Measurements from ENCODE around the gene CCDC171.
A peak's percentile ranks its signal among the peaks of the same experiment; 100 is the strongest.
"Not testable (repeated sequence)": the region's sequence is repeated elsewhere in the genome, so short reads cannot be mapped to it uniquely, and the experiment has no call there.

Gene CCDC171

GRCh38 chr9:15553528-15553898, 670 bp downstream of the CCDC171 start:
- H3K27ac ChIP-seq (ENCODE audit: low read depth, low read length) = no peak overlapping the region
- H3K9me3 ChIP-seq (ENCODE audit: control insufficient read depth in 1 of 2, low read length in 2 of 2) = no peaks in the 10 kb centered on the region
- H3K9ac ChIP-seq (ENCODE audit: low read depth in 1 of 2, low read length in 2 of 2) = peak overlapping the region; percentile 73

DNA sequence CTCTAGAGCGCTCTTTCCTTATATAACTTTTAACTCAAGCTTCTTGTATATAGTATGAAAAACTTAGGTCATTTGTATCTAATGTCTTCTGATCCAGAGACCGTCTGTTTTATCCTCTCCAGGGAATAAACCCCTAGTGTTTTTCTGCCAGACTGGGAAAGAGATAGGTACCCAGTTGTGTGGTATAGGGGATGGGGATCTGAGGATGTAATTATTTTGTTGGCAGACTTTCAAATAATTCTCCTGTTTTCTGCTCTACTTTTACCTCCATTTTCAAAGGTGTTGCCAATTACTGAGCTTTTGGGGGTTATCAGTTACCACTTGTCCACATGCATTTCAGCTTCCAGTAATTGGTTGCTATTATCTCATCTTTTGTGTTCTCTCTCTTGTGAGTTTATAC, 17.9 kb downstream of the CCDC171 start:
- no peak overlapping the region for H3K4me3 ChIP-seq (ENCODE audit: low read depth in 1 of 2, low read length in 2 of 2)
- H3K9me3 ChIP-seq (ENCODE audit: control insufficient read depth in 1 of 2, low read length in 2 of 2) = no peaks in the 10 kb centered on the region
- H3K27me3 ChIP-seq (ENCODE audit: control insufficient read depth in 1 of 2, insufficient read depth in 2 of 2, low read length in 2 of 2) = no peaks in the 10 kb centered on the region
- no peak overlapping the region for H3K9ac ChIP-seq (ENCODE audit: low read depth in 1 of 2, low read length in 2 of 2)
- no peak overlapping the region for H3K27ac ChIP-seq (ENCODE audit: low read depth, low read length)
- H3K36me3 ChIP-seq (ENCODE audit: control insufficient read depth in 1 of 2, insufficient read depth in 2 of 2, low read length in 2 of 2) = no peaks in the 10 kb centered on the region
- no peaks in the 10 kb centered on the region for H3K4me1 ChIP-seq (ENCODE audit: control insufficient read depth in 1 of 2, insufficient read depth in 2 of 2, low read length in 2 of 2)

More at GRCh38 chr9:15553528-15553898, 670 bp downstream of the CCDC171 start:
- Histone ChIP-seq H3K36me3 (ENCODE audit: control insufficient read depth in 1 of 2, insufficient read depth in 2 of 2, low read length in 2 of 2) (no peaks in the 10 kb centered on the region), H3K27me3 (ENCODE audit: control insufficient read depth in 1 of 2, insufficient read depth in 2 of 2, low read length in 2 of 2) (no peaks in the 10 kb centered on the region), H3K4me3 (ENCODE audit: low read depth in 1 of 2, low read length in 2 of 2) (peak overlapping the region; percentile 88 to 100), H3K4me1 (ENCODE audit: control insufficient read depth in 1 of 2, insufficient read depth in 2 of 2, low read length in 2 of 2) (peaks cover 4 to 16% of the 10 kb centered on the region in 2 donors)

DNA sequence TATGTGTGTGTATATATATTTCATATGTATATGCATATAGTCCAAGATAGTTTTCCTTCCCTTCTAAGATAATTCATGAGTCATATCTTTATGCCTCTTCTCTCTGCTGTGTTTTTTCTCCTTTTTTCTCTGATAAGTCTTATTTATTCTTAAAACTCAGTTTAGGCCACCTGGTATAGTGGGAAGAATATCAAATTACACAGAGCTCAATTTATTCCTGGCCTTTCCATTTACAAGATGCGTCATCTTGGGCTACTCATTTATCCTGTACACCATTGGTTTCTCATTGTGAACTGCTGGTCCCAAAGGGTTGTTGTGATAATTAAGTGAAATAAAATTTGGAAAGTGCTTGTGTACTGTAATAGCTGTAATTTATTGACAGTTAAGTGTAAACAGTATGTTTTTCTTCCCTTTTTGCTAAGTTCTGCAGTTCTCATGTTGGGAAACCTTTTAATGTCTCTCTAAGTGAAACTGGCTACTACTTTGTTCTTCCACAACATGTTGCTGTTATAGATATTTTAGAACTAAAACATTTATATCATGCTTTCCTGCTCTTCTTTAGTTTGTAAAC, 19.4 kb downstream of the CCDC171 start:
- Histone ChIP-seq H3K27ac (ENCODE audit: low read depth, low read length) (no peak overlapping the region), H3K4me1 (ENCODE audit: control insufficient read depth in 1 of 2, insufficient read depth in 2 of 2, low read length in 2 of 2) (no peaks in the 10 kb centered on the region), H3K4me3 (ENCODE audit: low read depth in 1 of 2, low read length in 2 of 2) (no peak overlapping the region), H3K36me3 (ENCODE audit: control insufficient read depth in 1 of 2, insufficient read depth in 2 of 2, low read length in 2 of 2) (no peaks in the 10 kb centered on the region), H3K27me3 (ENCODE audit: control insufficient read depth in 1 of 2, insufficient read depth in 2 of 2, low read length in 2 of 2) (no peaks in the 10 kb centered on the region), H3K9ac (ENCODE audit: low read depth in 1 of 2, low read length in 2 of 2) (no peak overlapping the region), H3K9me3 (ENCODE audit: control insufficient read depth in 1 of 2, low read length in 2 of 2) (no peaks in the 10 kb centered on the region)

DNA sequence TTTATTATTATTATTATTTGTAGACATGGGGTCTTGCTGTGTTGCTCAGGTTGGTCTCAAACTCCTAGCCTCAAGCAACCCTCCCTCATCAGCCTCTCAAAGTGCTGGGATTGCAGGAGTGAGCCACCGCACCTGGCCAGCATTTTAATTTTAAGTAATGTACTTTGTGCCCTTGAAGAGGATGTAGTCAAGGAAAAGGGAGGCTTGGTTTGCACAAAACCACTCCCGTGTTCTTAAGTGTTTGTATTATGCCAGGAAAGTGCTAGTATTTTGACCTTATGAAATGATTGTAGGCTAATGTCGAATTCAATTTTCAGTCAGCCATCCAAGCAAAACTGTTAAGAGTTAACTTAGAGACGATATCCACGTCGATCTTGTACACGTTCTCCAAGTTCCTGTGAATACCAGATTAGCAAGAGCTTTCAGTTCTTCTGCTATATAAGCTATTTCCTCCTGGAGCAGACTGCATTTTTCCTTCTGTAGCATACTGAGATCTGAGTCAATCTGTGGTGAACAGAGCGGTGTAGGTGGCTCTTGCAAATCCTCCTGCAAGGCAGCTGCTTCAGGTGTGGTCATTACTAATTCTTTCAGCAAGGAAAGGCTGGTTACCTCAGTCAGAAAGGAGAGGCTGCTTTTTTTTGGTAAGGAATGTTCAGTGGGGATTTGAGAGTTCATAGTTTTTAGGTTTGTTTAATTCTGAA, 23.7 kb downstream of the CCDC171 start:
- Histone ChIP-seq H3K27ac (ENCODE audit: low read depth, low read length) (no peak overlapping the region), H3K4me1 (ENCODE audit: control insufficient read depth in 1 of 2, insufficient read depth in 2 of 2, low read length in 2 of 2) (no peaks in the 10 kb centered on the region), H3K9ac (ENCODE audit: low read depth in 1 of 2, low read length in 2 of 2) (no peak overlapping the region), H3K9me3 (ENCODE audit: control insufficient read depth in 1 of 2, low read length in 2 of 2) (no peaks in the 10 kb centered on the region), H3K4me3 (ENCODE audit: low read depth in 1 of 2, low read length in 2 of 2) (no peak overlapping the region), H3K27me3 (ENCODE audit: control insufficient read depth in 1 of 2, insufficient read depth in 2 of 2, low read length in 2 of 2) (no peaks in the 10 kb centered on the region), H3K36me3 (ENCODE audit: control insufficient read depth in 1 of 2, insufficient read depth in 2 of 2, low read length in 2 of 2) (no peaks in the 10 kb centered on the region)

DNA sequence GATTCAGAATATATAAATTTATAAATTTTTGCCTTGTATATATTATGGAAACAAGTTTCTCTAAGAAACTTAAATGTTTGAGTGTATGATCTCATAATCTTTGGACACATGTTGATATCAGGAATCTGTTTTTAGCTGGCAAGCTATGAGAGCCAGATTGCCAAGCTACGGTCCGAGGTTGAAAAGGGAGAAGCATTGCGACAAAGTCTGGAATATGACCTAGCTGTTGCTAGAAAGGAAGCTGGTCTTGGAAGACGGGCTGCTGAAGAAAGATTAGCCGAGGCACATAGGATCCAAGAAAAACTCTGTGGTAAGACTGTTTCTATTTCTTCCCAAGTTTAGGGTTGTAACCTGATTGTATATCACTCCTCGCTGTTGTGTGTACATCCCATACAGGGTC, 25.9 kb downstream of the CCDC171 start:
- H3K4me3 ChIP-seq (ENCODE audit: low read depth in 1 of 2, low read length in 2 of 2) = no peak overlapping the region
- H3K9me3 ChIP-seq (ENCODE audit: control insufficient read depth in 1 of 2, low read length in 2 of 2) = no peaks in the 10 kb centered on the region
- H3K36me3 ChIP-seq (ENCODE audit: control insufficient read depth in 1 of 2, insufficient read depth in 2 of 2, low read length in 2 of 2) = no peaks in the 10 kb centered on the region
- H3K27me3 ChIP-seq (ENCODE audit: control insufficient read depth in 1 of 2, insufficient read depth in 2 of 2, low read length in 2 of 2) = no peaks in the 10 kb centered on the region
- H3K27ac ChIP-seq (ENCODE audit: low read depth, low read length) = no peak overlapping the region
- no peaks in the 10 kb centered on the region for H3K4me1 ChIP-seq (ENCODE audit: control insufficient read depth in 1 of 2, insufficient read depth in 2 of 2, low read length in 2 of 2)
- H3K9ac ChIP-seq (ENCODE audit: low read depth in 1 of 2, low read length in 2 of 2) = no peak overlapping the region

- no peaks in the 10 kb centered on the region for H3K9me3 ChIP-seq (ENCODE audit: control insufficient read depth in 1 of 2, low read length in 2 of 2)
- no peak overlapping the region for H3K27ac ChIP-seq (ENCODE audit: low read depth, low read length)
- H3K4me3 ChIP-seq (ENCODE audit: low read depth in 1 of 2, low read length in 2 of 2) = no peak overlapping the region
- no peaks in the 10 kb centered on the region for H3K4me1 ChIP-seq (ENCODE audit: control insufficient read depth in 1 of 2, insufficient read depth in 2 of 2, low read length in 2 of 2)
- no peak overlapping the region for H3K9ac ChIP-seq (ENCODE audit: low read depth in 1 of 2, low read length in 2 of 2)
- H3K27me3 ChIP-seq (ENCODE audit: control insufficient read depth in 1 of 2, insufficient read depth in 2 of 2, low read length in 2 of 2) = no peaks in the 10 kb centered on the region
- H3K36me3 ChIP-seq (ENCODE audit: control insufficient read depth in 1 of 2, insufficient read depth in 2 of 2, low read length in 2 of 2) = no peaks in the 10 kb centered on the region
Observed at GRCh38 chr9:15584379-15584778, 31.5 kb downstream of the CCDC171 start.

GRCh38 chr9:15592317-15592716, 39.5 kb downstream of the CCDC171 start:
- Histone ChIP-seq H3K4me3 (ENCODE audit: low read depth in 1 of 2, low read length in 2 of 2) (no peak overlapping the region), H3K36me3 (ENCODE audit: control insufficient read depth in 1 of 2, insufficient read depth in 2 of 2, low read length in 2 of 2) (no peaks in the 10 kb centered on the region), H3K9ac (ENCODE audit: low read depth in 1 of 2, low read length in 2 of 2) (no peak overlapping the region), H3K9me3 (ENCODE audit: control insufficient read depth in 1 of 2, low read length in 2 of 2) (no peaks in the 10 kb centered on the region), H3K27me3 (ENCODE audit: control insufficient read depth in 1 of 2, insufficient read depth in 2 of 2, low read length in 2 of 2) (no peaks in the 10 kb centered on the region), H3K4me1 (ENCODE audit: control insufficient read depth in 1 of 2, insufficient read depth in 2 of 2, low read length in 2 of 2) (no peaks in the 10 kb centered on the region), H3K27ac (ENCODE audit: low read depth, low read length) (no peak overlapping the region)

- H3K27me3 ChIP-seq (ENCODE audit: control insufficient read depth in 1 of 2, insufficient read depth in 2 of 2, low read length in 2 of 2); H3K9me3 ChIP-seq (ENCODE audit: control insufficient read depth in 1 of 2, low read length in 2 of 2); H3K4me3 ChIP-seq (ENCODE audit: low read depth in 1 of 2, low read length in 2 of 2); H3K27ac ChIP-seq (ENCODE audit: low read depth, low read length); H3K36me3 ChIP-seq (ENCODE audit: control insufficient read depth in 1 of 2, insufficient read depth in 2 of 2, low read length in 2 of 2); H3K9ac ChIP-seq (ENCODE audit: low read depth in 1 of 2, low read length in 2 of 2); H3K4me1 ChIP-seq (ENCODE audit: control insufficient read depth in 1 of 2, insufficient read depth in 2 of 2, low read length in 2 of 2): not testable (repeated sequence)
Observed at GRCh38 chr9:15592940-15593339, 40.1 kb downstream of the CCDC171 start.

- not testable (repeated sequence) for H3K36me3 ChIP-seq (ENCODE audit: control insufficient read depth in 1 of 2, insufficient read depth in 2 of 2, low read length in 2 of 2); H3K9me3 ChIP-seq (ENCODE audit: control insufficient read depth in 1 of 2, low read length in 2 of 2); H3K27me3 ChIP-seq (ENCODE audit: control insufficient read depth in 1 of 2, insufficient read depth in 2 of 2, low read length in 2 of 2); H3K9ac ChIP-seq (ENCODE audit: low read depth in 1 of 2, low read length in 2 of 2); H3K4me1 ChIP-seq (ENCODE audit: control insufficient read depth in 1 of 2, insufficient read depth in 2 of 2, low read length in 2 of 2); H3K27ac ChIP-seq (ENCODE audit: low read depth, low read length); H3K4me3 ChIP-seq (ENCODE audit: low read depth in 1 of 2, low read length in 2 of 2)
Observed at GRCh38 chr9:15600666-15601330, 48.0 kb downstream of the CCDC171 start.

DNA sequence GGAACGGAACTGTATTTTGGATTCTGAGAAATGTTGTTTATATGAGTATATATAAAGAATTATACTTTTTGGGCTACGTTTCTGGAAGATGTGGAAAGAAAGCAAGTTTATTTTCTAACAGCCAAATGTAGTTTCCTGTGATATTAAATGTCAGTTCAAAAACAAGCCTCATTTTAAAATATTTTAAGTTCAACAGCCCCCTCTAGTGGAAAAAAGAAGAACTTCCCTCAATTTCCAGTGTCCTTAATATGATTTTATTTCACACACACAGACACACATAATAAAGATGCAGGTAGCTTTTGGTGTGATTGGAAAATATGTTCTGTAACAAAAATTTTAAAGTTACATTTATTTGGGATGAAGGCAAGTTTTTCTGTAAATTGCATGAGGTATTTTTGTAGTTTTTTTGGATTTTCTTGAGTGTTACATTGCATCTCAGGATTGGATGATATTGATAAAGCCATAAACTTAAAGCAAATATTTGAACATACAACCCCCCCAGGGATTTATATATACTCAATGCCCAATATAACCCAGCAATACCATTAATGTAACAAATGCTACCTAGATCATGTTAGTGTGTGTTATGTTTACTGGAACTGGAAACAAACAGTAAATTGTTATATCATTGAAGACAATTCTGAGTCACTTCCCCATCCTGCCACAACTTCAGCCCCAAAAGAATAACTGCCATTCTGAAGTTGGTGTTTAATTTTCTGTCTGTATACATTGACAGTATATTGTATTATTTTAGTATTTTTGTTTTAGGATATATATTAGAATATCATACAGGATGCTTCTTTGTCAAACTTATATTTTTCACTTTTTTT, 54.0 kb downstream of the CCDC171 start:
- H3K27me3 ChIP-seq (ENCODE audit: control insufficient read depth in 1 of 2, insufficient read depth in 2 of 2, low read length in 2 of 2) = no peaks in the 10 kb centered on the region
- H3K9ac ChIP-seq (ENCODE audit: low read depth in 1 of 2, low read length in 2 of 2) = no peak overlapping the region
- H3K9me3 ChIP-seq (ENCODE audit: control insufficient read depth in 1 of 2, low read length in 2 of 2) = no peaks in the 10 kb centered on the region
- no peak overlapping the region for H3K4me3 ChIP-seq (ENCODE audit: low read depth in 1 of 2, low read length in 2 of 2)
- H3K4me1 ChIP-seq (ENCODE audit: control insufficient read depth in 1 of 2, insufficient read depth in 2 of 2, low read length in 2 of 2) = no peaks in the 10 kb centered on the region
- H3K36me3 ChIP-seq (ENCODE audit: control insufficient read depth in 1 of 2, insufficient read depth in 2 of 2, low read length in 2 of 2) = no peaks in the 10 kb centered on the region
- H3K27ac ChIP-seq (ENCODE audit: low read depth, low read length) = no peak overlapping the region

Measured in duodenal mucosa (tissue), 2 donors.